Measurements from ENCODE around the gene PGK2. TPM values are rescaled to one million over a fixed set of nuclear protein-coding genes. Genes with fewer than 3 reads are reported as not detected.

The PGK2 gene
- total RNA-seq, 1 experiment from 2014 or later: not detected

DNA sequence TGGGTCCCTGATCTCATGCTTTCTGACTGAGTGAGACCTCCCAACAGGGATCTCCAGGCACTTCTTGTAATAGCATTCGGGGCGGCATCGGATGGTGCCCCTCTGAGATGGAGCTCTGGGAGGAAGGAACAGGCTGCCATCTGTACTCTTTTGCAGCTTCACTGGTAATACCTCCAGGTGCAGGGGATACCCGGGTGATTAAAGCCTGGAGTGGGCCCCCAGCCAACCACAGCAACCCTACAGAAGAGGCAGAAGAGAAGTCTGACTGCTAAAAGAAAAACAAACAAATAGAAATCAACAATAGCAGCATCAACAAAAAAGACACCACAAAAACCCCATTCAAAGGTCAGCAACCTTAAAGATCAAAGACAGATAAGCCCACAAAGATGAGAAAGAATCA, 19.1 kb upstream of the PGK2 start:
- H3K79me2 ChIP-seq (ENCODE audit: low read length): no peaks in the 10 kb centered on the region
- no peaks in the 10 kb centered on the region for H3F3A ChIP-seq (ENCODE audit: low read length, unreplicated experiment)
- H3K27ac ChIP-seq (ENCODE audit: low read length): no peak overlapping the region
- H3K4me2 ChIP-seq (ENCODE audit: low read length): no peak overlapping the region
- TF ChIP-seq, protein P1, sequence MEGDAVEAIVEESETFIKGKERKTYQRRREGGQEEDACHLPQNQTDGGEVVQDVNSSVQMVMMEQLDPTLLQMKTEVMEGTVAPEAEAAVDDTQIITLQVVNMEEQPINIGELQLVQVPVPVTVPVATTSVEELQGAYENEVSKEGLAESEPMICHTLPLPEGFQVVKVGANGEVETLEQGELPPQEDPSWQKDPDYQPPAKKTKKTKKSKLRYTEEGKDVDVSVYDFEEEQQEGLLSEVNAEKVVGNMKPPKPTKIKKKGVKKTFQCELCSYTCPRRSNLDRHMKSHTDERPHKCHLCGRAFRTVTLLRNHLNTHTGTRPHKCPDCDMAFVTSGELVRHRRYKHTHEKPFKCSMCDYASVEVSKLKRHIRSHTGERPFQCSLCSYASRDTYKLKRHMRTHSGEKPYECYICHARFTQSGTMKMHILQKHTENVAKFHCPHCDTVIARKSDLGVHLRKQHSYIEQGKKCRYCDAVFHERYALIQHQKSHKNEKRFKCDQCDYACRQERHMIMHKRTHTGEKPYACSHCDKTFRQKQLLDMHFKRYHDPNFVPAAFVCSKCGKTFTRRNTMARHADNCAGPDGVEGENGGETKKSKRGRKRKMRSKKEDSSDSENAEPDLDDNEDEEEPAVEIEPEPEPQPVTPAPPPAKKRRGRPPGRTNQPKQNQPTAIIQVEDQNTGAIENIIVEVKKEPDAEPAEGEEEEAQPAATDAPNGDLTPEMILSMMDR (conservative IDR thresholded peaks at IDR 0.05; ENCODE audit: low read depth, low read length): no peak
- no peak for TF ChIP-seq EZH2 (IDR thresholded peaks at IDR 0.05; ENCODE audit: low read length, unreplicated experiment)
- TF ChIP-seq EZH2phosphoT487 (IDR thresholded peaks at IDR 0.05; ENCODE audit: borderline replicate concordance, low read length): no peak
- H3K9me2 ChIP-seq (replicated peaks; ENCODE audit: low read length): no peaks in the 10 kb centered on the region
- DNase-seq (no peak), ATAC-seq (no peak)
- H3K36me3 ChIP-seq (ENCODE audit: low read depth, low read length): no peaks in the 10 kb centered on the region
- H3K9me3 ChIP-seq (ENCODE audit: low read length): no peaks in the 10 kb centered on the region
- H2AFZ ChIP-seq (ENCODE audit: low read length): no peak overlapping the region
- POLR2A ChIA-PET (ENCODE audit: unreplicated experiment): no interaction called here
- H3K4me3 ChIP-seq (ENCODE audit: low read length): no peak overlapping the region
- no peaks in the 10 kb centered on the region for H3K4me1 ChIP-seq (ENCODE audit: insufficient read depth, low read length)
- no peaks in the 10 kb centered on the region for H3K27me3 ChIP-seq (ENCODE audit: low read length)
- intact Hi-C loops (cut with micrococcal nuclease): no loop called here
- no peak overlapping the region for H3K9ac ChIP-seq (ENCODE audit: low read length)
- no peaks in the 10 kb centered on the region for H4K20me1 ChIP-seq (ENCODE audit: low read length)
- no TSS peak for BruUV-seq (replicated peaks)
- CTCF ChIA-PET: no interaction called here

DNA sequence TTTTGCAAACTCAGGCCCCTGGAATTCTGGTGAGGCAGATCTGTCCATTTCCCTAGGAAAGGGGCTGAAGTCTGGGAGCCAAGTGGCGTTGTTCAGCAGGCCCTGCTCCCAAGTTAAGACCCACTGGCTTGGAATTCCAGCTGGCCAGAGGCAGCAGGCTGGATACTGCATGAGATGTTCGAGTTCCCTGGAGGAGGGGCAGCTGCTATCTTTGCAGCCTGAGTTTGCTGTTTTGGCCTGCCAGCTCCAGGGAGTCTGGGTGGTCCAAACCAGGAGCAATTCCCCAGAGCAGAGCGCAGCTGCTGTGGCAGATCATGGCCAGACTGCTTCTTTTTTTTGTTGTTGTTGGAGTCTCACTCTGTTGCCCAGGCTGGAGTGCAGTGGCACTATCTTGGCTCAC, 18.2 kb upstream of the PGK2 start:
- Histone ChIP-seq H3K9me2 (replicated peaks; ENCODE audit: low read length) (no peaks in the 10 kb centered on the region), H3K36me3 (ENCODE audit: low read depth, low read length) (no peaks in the 10 kb centered on the region), H3F3A (ENCODE audit: low read length, unreplicated experiment) (no peaks in the 10 kb centered on the region), H2AFZ (ENCODE audit: low read length) (no peak overlapping the region), H3K4me1 (ENCODE audit: insufficient read depth, low read length) (no peaks in the 10 kb centered on the region), H3K4me3 (ENCODE audit: low read length) (no peak overlapping the region), H3K27ac (ENCODE audit: low read length) (no peak overlapping the region), H4K20me1 (ENCODE audit: low read length) (no peaks in the 10 kb centered on the region), H3K9ac (ENCODE audit: low read length) (no peak overlapping the region), H3K4me2 (ENCODE audit: low read length) (no peak overlapping the region), H3K79me2 (ENCODE audit: low read length) (no peaks in the 10 kb centered on the region), H3K27me3 (ENCODE audit: low read length) (no peaks in the 10 kb centered on the region), H3K9me3 (ENCODE audit: low read length) (no peaks in the 10 kb centered on the region)
- ATAC-seq: no peak
- no peak for TF ChIP-seq EZH2phosphoT487 (IDR thresholded peaks at IDR 0.05; ENCODE audit: borderline replicate concordance, low read length)
- TF ChIP-seq, protein P1 (conservative IDR thresholded peaks at IDR 0.05; ENCODE audit: low read depth, low read length): no peak
- no peak for TF ChIP-seq EZH2 (IDR thresholded peaks at IDR 0.05; ENCODE audit: low read length, unreplicated experiment)
- no TSS peak for BruUV-seq (replicated peaks)
- ChIA-PET POLR2A (ENCODE audit: unreplicated experiment) (no interaction called here), CTCF (no interaction called here)
- intact Hi-C loops (cut with micrococcal nuclease): no loop called here
- no peak for DNase-seq

DNA sequence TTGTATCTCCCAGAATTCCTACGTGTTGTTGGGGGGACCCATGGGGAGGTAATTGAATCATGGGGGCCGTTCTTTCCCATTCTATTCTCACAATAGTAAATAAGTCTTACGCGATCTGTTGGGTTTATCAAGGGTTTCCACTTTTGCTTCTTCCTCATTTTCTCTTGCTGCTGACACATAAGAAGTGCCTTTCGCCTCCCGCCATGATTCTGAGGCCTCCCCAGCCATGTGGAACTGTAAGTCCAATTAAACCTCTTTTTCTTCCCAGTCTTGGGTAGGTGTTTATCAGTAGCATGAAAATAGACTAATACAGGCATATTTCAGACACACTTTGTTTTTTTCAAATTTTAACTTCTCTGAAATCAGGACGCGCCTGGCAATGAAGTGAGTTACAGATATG, 14.4 kb upstream of the PGK2 start:
- Histone ChIP-seq H3K4me1 (ENCODE audit: insufficient read depth, low read length) (no peaks in the 10 kb centered on the region), H3F3A (ENCODE audit: low read length, unreplicated experiment) (no peaks in the 10 kb centered on the region), H3K36me3 (ENCODE audit: low read depth, low read length) (no peaks in the 10 kb centered on the region), H3K79me2 (ENCODE audit: low read length) (no peaks in the 10 kb centered on the region), H3K27ac (ENCODE audit: low read length) (no peak overlapping the region), H2AFZ (ENCODE audit: low read length) (no peak overlapping the region), H3K9ac (ENCODE audit: low read length) (no peak overlapping the region), H4K20me1 (ENCODE audit: low read length) (no peaks in the 10 kb centered on the region), H3K27me3 (ENCODE audit: low read length) (no peaks in the 10 kb centered on the region), H3K9me3 (ENCODE audit: low read length) (no peaks in the 10 kb centered on the region), H3K4me3 (ENCODE audit: low read length) (no peak overlapping the region), H3K9me2 (replicated peaks; ENCODE audit: low read length) (no peaks in the 10 kb centered on the region), H3K4me2 (ENCODE audit: low read length) (no peak overlapping the region)
- ChIA-PET POLR2A (ENCODE audit: unreplicated experiment) (no interaction called here), CTCF (no interaction called here)
- DNase-seq: no peak
- BruUV-seq (replicated peaks): no TSS peak
- TF ChIP-seq EZH2 (IDR thresholded peaks at IDR 0.05; ENCODE audit: low read length, unreplicated experiment) (no peak), EZH2phosphoT487 (IDR thresholded peaks at IDR 0.05; ENCODE audit: borderline replicate concordance, low read length) (no peak)
- TF ChIP-seq, protein P1 (conservative IDR thresholded peaks at IDR 0.05; ENCODE audit: low read depth, low read length): no peak
- intact Hi-C loops (cut with micrococcal nuclease): no loop called here
- no peak for ATAC-seq

All from PC-3 (cell line).